ENCODE data around the gene VSTM4.

VSTM4 gene

DNA sequence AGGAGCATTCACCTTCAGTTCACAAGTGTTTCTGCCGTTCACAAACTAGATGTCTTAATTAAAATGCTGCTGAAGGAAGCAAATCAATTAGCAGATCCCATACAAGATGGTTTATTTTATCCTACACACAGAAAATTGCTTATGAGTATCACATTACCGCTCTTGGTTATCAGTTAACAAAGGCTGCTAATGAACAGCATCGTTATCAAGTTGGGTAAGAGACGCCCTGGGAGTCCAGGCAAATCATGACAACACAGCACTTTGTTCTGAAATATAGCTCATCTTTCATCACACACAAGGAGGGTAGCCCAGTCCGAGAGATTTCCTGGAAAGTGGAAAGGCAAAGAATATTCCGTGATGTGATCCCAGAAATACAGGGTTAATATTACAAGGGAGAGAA is 39.3 kb upstream of the VSTM4 start:
- Mint-ChIP-seq H3K27me3 (ENCODE audit: low read depth) (peaks cover 25% of the 10 kb centered on the region), H3K27ac (no peak overlapping the region), H3K4me3 (no peak overlapping the region), H3K36me3 (ENCODE audit: low read depth) (no peaks in the 10 kb centered on the region), H3K9me3 (peaks cover 1% of the 10 kb centered on the region), H3K4me1 (peaks cover 26% of the 10 kb centered on the region)
- no peak for TF ChIP-seq CTCF (IDR thresholded peaks at IDR 0.05; ENCODE audit: unreplicated experiment in 3 of 3)

- Mint-ChIP-seq H3K27me3 (ENCODE audit: low read depth) (peaks cover 22% of the 10 kb centered on the region), H3K4me3 (no peak overlapping the region), H3K9me3 (peaks cover 5% of the 10 kb centered on the region), H3K4me1 (peaks cover 33% of the 10 kb centered on the region), H3K36me3 (ENCODE audit: low read depth) (no peaks in the 10 kb centered on the region), H3K27ac (no peak overlapping the region)
- no peak for TF ChIP-seq CTCF (IDR thresholded peaks at IDR 0.05; ENCODE audit: unreplicated experiment in 3 of 3)
These were observed 38.6 kb upstream of the VSTM4 start for GRCh38 chr10:49153971-49154370.

- no peak for TF ChIP-seq CTCF (IDR thresholded peaks at IDR 0.05; ENCODE audit: unreplicated experiment in 3 of 3)
- Mint-ChIP-seq H3K36me3 (ENCODE audit: low read depth) (peaks cover 4% of the 10 kb centered on the region), H3K4me1 (peaks cover 40% of the 10 kb centered on the region), H3K27ac (no peak overlapping the region), H3K4me3 (no peak overlapping the region), H3K9me3 (peaks cover 11% of the 10 kb centered on the region), H3K27me3 (ENCODE audit: low read depth) (peaks cover 18% of the 10 kb centered on the region)
These were observed 37.8 kb upstream of the VSTM4 start for GRCh38 chr10:49153115-49153514.

GRCh38 chr10:49152663-49153062 is 37.3 kb upstream of the VSTM4 start:
- no peak for TF ChIP-seq CTCF (IDR thresholded peaks at IDR 0.05; ENCODE audit: unreplicated experiment in 3 of 3)

DNA sequence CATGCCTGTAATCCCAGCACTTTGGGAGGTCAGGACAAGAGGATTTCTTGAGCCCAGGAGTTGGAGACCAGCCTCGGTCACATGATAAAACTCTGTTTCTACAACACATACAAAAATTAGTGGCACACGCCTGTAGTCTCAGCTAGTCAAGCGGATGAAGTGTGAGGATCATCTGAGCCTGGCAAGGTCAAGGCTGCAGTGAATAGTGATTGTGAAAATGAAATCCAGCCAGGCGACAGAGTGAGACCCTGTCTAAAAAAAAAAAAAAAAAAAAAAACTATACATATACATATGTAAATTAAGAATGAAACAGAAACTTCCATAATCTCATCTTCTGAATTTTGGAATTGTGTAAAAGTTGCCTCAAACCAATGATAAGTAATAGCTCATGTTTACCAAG is 36.7 kb upstream of the VSTM4 start:
- Mint-ChIP-seq H3K4me1 (peaks cover 41% of the 10 kb centered on the region), H3K27me3 (ENCODE audit: low read depth) (peaks cover 15% of the 10 kb centered on the region), H3K36me3 (ENCODE audit: low read depth) (peaks cover 5% of the 10 kb centered on the region), H3K4me3 (no peak overlapping the region), H3K27ac (no peak overlapping the region), H3K9me3 (peaks cover 17% of the 10 kb centered on the region)
- no peak for TF ChIP-seq CTCF (IDR thresholded peaks at IDR 0.05; ENCODE audit: unreplicated experiment in 3 of 3)

More at GRCh38 chr10:49152663-49153062, 37.3 kb upstream of the VSTM4 start:
- Mint-ChIP-seq H3K4me3 (no peak overlapping the region), H3K36me3 (ENCODE audit: low read depth) (peaks cover 5% of the 10 kb centered on the region), H3K9me3 (peaks cover 13% of the 10 kb centered on the region), H3K27ac (no peak overlapping the region), H3K27me3 (ENCODE audit: low read depth) (peaks cover 17% of the 10 kb centered on the region), H3K4me1 (peaks cover 41% of the 10 kb centered on the region)

- Mint-ChIP-seq H3K4me1 (peaks cover 41% of the 10 kb centered on the region), H3K27me3 (ENCODE audit: low read depth) (peaks cover 13% of the 10 kb centered on the region), H3K4me3 (no peak overlapping the region), H3K9me3 (peaks cover 17% of the 10 kb centered on the region), H3K36me3 (ENCODE audit: low read depth) (peaks cover 5% of the 10 kb centered on the region), H3K27ac (no peak overlapping the region)
- TF ChIP-seq CTCF (IDR thresholded peaks at IDR 0.05; ENCODE audit: unreplicated experiment in 3 of 3) = no peak
These were observed 36.2 kb upstream of the VSTM4 start for GRCh38 chr10:49151481-49151880.

Measured in nephron (organoid).